GM23338 (cell line): ENCODE data around the gene RCOR1. TPM values are rescaled to one million over a fixed set of nuclear protein-coding genes. Genes with fewer than 3 reads are reported as not detected.

ENCODE experiments used
- ATAC-seq: fragments of 200-7000 bp; cut with Tn5 transposase; 3 replicates; pipeline ENCODE4 v1.9.1; 2020
- DNase-seq: peaks from one replicate; pipeline ENCODE4 v3.0.0-alpha.2; 2015; ENCODE audit warnings: low spot score
- H2AFZ ChIP-seq: fragments of 200-600 bp; sonication (generic); 2 replicates; pipeline ENCODE4 v1.8.0; 2016; ENCODE audit warnings: antibody characterized with exemption, mild to moderate bottlenecking, moderate library complexity
- H3F3A ChIP-seq: fragments of 200-600 bp; sonication (generic); replicated peaks from 2 replicates; pipeline ENCODE4 v1.8.0; 2017; ENCODE audit warnings: antibody characterized with exemption, mixed run types, low read depth
- H3K27ac ChIP-seq: fragments of 200-600 bp; sonication (generic); 2 replicates; pipeline ENCODE4 v1.6.1; 2016; ENCODE audit warnings: low read depth
- H3K27me3 ChIP-seq: fragments of 200-600 bp; sonication (generic); 2 replicates; pipeline ENCODE4 v1.8.0; 2016; ENCODE audit warnings: mild to moderate bottlenecking, mixed run types, moderate library complexity; ENCODE audit not compliant: insufficient read depth
- H3K36me3 ChIP-seq: fragments of 200-600 bp; sonication (generic); 2 replicates; pipeline ENCODE4 v1.8.0; 2016; ENCODE audit warnings: mild to moderate bottlenecking; ENCODE audit not compliant: insufficient read depth
- H3K4me1 ChIP-seq: fragments of 200-600 bp; sonication (generic); 2 replicates; pipeline ENCODE4 v1.8.0; 2016; ENCODE audit warnings: mild to moderate bottlenecking, moderate library complexity; ENCODE audit not compliant: insufficient read depth
- H3K4me2 ChIP-seq: fragments of 200-600 bp; sonication (generic); 2 replicates; pipeline ENCODE4 v1.7.1; 2017; ENCODE audit warnings: mixed run types
- H3K4me3 ChIP-seq: fragments of 200-600 bp; sonication (generic); 2 replicates; pipeline ENCODE4 v1.6.1; 2016; ENCODE audit warnings: mixed run types
- H3K79me2 ChIP-seq: fragments of 200-600 bp; sonication (generic); replicated peaks from 2 replicates; pipeline ENCODE4 v1.8.0; 2017; ENCODE audit warnings: mild to moderate bottlenecking; ENCODE audit not compliant: insufficient read depth
- H3K9me2 ChIP-seq: fragments of 200-600 bp; sonication (generic); 2 replicates; pipeline ENCODE4 v1.8.0; 2017; ENCODE audit not compliant: insufficient read depth
- H4K20me1 ChIP-seq: fragments of 200-600 bp; sonication (generic); replicated peaks from 2 replicates; pipeline ENCODE4 v1.8.0; 2017; ENCODE audit warnings: mild to moderate bottlenecking; ENCODE audit not compliant: insufficient read depth
- H3K27ac Mint-ChIP-seq: 2 replicates; pipeline ENCODE4 v1.8.0; 2020; ENCODE audit warnings: inconsistent platforms, mild to moderate bottlenecking, moderate library complexity, mixed read lengths
- H3K27me3 Mint-ChIP-seq: 3 replicates; pipeline ENCODE4 v1.8.0; 2022; ENCODE audit warnings: low read depth, mild to moderate bottlenecking, moderate library complexity, mixed read lengths, inconsistent platforms; ENCODE audit not compliant: insufficient read depth, poor library complexity
- H3K36me3 Mint-ChIP-seq: 3 replicates; pipeline ENCODE4 v1.8.0; 2021; ENCODE audit warnings: low read depth, mild to moderate bottlenecking, inconsistent platforms, moderate library complexity, mixed read lengths
- H3K4me1 Mint-ChIP-seq: 3 replicates; pipeline ENCODE4 v1.8.0; 2020; ENCODE audit warnings: mild to moderate bottlenecking, inconsistent platforms, mixed read lengths
- H3K4me3 Mint-ChIP-seq: 3 replicates; pipeline ENCODE4 v1.8.0; 2021; ENCODE audit warnings: moderate library complexity, mild to moderate bottlenecking, inconsistent platforms, mixed read lengths
- H3K9me3 Mint-ChIP-seq: 3 replicates; pipeline ENCODE4 v1.8.0; 2020; ENCODE audit warnings: moderate library complexity, mild to moderate bottlenecking, inconsistent platforms, mixed read lengths
- CREB1 ChIP-seq: fragments of 250-450 bp; sonication (Bioruptor Pico); IDR thresholded peaks from 2 replicates; pipeline ENCODE4 v1.5.0; 2020; ENCODE audit warnings: low read depth, mild to moderate bottlenecking, moderate library complexity
- EZH2 ChIP-seq: fragments of 200-600 bp; sonication (generic); IDR thresholded peaks from one replicate; pipeline ENCODE4 v1.8.0; 2017; ENCODE audit warnings: antibody characterized with exemption, mild to moderate bottlenecking, low read depth; ENCODE audit not compliant: unreplicated experiment
- EZH2phosphoT487 ChIP-seq: fragments of 200-600 bp; sonication (generic); IDR thresholded peaks from one replicate; pipeline ENCODE4 v1.8.1; 2018; ENCODE audit warnings: antibody characterized with exemption; ENCODE audit not compliant: unreplicated experiment
- JUNB ChIP-seq: IDR thresholded peaks from one replicate; pipeline ENCODE4 v1.6.1; 2016; ENCODE audit warnings: antibody characterized with exemption; ENCODE audit not compliant: unreplicated experiment
- NANOG ChIP-seq: IDR thresholded peaks from 2 replicates; pipeline ENCODE4 v1.6.1; 2016; ENCODE audit warnings: antibody characterized with exemption, borderline replicate concordance
- POLR2AphosphoS5 ChIP-seq: IDR thresholded peaks from 2 replicates; pipeline ENCODE4 v1.6.1; 2016; ENCODE audit warnings: antibody characterized with exemption, low read depth
- STAT1 ChIP-seq: IDR thresholded peaks from one replicate; pipeline ENCODE4 v1.6.1; 2016; ENCODE audit warnings: antibody characterized with exemption; ENCODE audit not compliant: unreplicated experiment
- ZNF114 ChIP-seq: fragments of 250-450 bp; sonication (Bioruptor Pico); IDR thresholded peaks from 2 replicates; pipeline ENCODE4 v1.5.0; 2020; ENCODE audit warnings: mild to moderate bottlenecking, moderate library complexity
- ZNF331 ChIP-seq: fragments of 250-450 bp; sonication (Bioruptor Pico); IDR thresholded peaks from 2 replicates; pipeline ENCODE4 v1.5.0; 2020; ENCODE audit warnings: low read depth, mild to moderate bottlenecking, moderate library complexity
- polyA plus RNA-seq: library from polyadenylated mRNA; unstranded; fragments of >200 nt; fragmentation: Nextera tagmentation; extraction: Ambion mirVana; gene quantifications from 2 replicates; pipeline ENCODE4 v1.2.1, GENCODE V29; 2016
- total RNA-seq: library from RNA; depleted of rRNA; stranded (reverse); fragments of >200 nt; shearing (Covaris generic); gene quantifications from 2 replicates; pipeline ENCODE4 v1.2.3, GENCODE V29; 2014
- TF ChIP-seq, protein P1 (sequence below), 2 experiments: fragments of 200-600 bp in 1 of 2; sonication (generic) in 1 of 2; conservative IDR thresholded peaks; 2 replicates each; pipeline versions ENCODE4 v1.5.1 to v1.6.1; 2016 to 2017; ENCODE audit warnings: antibody characterized with exemption in 2 of 2, low read depth in 2 of 2, mild to moderate bottlenecking in 2 of 2, moderate library complexity in 1 of 2
- TF ChIP-seq, protein P2 (sequence below): fragments of 250-450 bp; sonication (Bioruptor Pico); IDR thresholded peaks from 2 replicates; pipeline ENCODE4 v1.5.0; 2020; ENCODE audit warnings: mild to moderate bottlenecking, moderate library complexity
- TF ChIP-seq, protein P3 (sequence below): IDR thresholded peaks from one replicate; pipeline ENCODE4 v1.6.1; 2018; ENCODE audit warnings: antibody characterized with exemption; ENCODE audit not compliant: unreplicated experiment
- TF ChIP-seq, protein P4 (sequence below): IDR thresholded peaks from 2 replicates; pipeline ENCODE4 v1.6.1; 2016; ENCODE audit warnings: antibody characterized with exemption

RCOR1 gene
- total and polyA plus RNA-seq, 2 experiments from 2014 or later = 7.6 to 26.1 TPM

DNA sequence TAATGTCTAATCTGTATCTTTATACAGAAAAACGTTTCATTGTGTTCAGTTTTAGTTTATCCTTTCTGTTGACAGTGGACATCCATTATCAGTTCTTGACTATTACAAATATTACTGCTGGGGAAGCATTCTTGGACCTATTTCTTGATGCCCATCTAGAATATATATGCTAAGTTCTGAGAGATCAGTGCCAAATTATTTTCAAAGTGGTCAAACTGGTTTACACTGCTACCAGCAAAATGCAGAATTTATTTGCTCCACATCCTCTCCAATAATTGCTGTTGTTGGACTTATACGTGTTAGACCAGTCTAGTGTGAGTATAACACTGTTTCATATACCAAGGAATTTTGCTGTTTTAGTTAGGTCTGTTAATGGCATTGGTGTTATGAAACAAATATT lies 99.3 kb downstream of the RCOR1 start (continued):
- no peak for TF ChIP-seq POLR2AphosphoS5
- no peak for TF ChIP-seq ZNF114
- TF ChIP-seq EZH2phosphoT487 = no peak
- TF ChIP-seq JUNB = no peak

- Mint-ChIP-seq H3K36me3 (no peaks in the 10 kb centered on the region), H3K9me3 (no peaks in the 10 kb centered on the region), H3K27ac (no peak overlapping the region), H3K4me3 (no peak overlapping the region), H3K27me3 (no peaks in the 10 kb centered on the region), H3K4me1 (peaks cover 23% of the 10 kb centered on the region)
- peaks cover 5% of the 10 kb centered on the region for H3F3A ChIP-seq
- H3K4me1 ChIP-seq = peaks cover 11% of the 10 kb centered on the region
- no peak for DNase-seq
- no peaks in the 10 kb centered on the region for H3K9me2 ChIP-seq
- H4K20me1 ChIP-seq = peaks cover 21% of the 10 kb centered on the region
- H2AFZ ChIP-seq = no peak overlapping the region
- H3K27me3 ChIP-seq = no peaks in the 10 kb centered on the region
- H3K4me2 ChIP-seq = no peak overlapping the region
- no peak overlapping the region for H3K4me3 ChIP-seq
- 0 out of 2 replicates have a peak overlapping the region, but pooled peaks have one; percentile 5 for H3K27ac ChIP-seq
- H3K36me3 ChIP-seq = no peaks in the 10 kb centered on the region
- no peak for TF ChIP-seq NANOG
- TF ChIP-seq POLR2AphosphoS5 = no peak
- TF ChIP-seq, protein P1, sequence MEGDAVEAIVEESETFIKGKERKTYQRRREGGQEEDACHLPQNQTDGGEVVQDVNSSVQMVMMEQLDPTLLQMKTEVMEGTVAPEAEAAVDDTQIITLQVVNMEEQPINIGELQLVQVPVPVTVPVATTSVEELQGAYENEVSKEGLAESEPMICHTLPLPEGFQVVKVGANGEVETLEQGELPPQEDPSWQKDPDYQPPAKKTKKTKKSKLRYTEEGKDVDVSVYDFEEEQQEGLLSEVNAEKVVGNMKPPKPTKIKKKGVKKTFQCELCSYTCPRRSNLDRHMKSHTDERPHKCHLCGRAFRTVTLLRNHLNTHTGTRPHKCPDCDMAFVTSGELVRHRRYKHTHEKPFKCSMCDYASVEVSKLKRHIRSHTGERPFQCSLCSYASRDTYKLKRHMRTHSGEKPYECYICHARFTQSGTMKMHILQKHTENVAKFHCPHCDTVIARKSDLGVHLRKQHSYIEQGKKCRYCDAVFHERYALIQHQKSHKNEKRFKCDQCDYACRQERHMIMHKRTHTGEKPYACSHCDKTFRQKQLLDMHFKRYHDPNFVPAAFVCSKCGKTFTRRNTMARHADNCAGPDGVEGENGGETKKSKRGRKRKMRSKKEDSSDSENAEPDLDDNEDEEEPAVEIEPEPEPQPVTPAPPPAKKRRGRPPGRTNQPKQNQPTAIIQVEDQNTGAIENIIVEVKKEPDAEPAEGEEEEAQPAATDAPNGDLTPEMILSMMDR (conservative IDR thresholded peaks at IDR 0.05; ENCODE audit: low read depth in 2 of 2) = no peak
- no peak for TF ChIP-seq EZH2phosphoT487
- TF ChIP-seq STAT1 = no peak
- no peak for TF ChIP-seq ZNF331
- TF ChIP-seq, protein P2, sequence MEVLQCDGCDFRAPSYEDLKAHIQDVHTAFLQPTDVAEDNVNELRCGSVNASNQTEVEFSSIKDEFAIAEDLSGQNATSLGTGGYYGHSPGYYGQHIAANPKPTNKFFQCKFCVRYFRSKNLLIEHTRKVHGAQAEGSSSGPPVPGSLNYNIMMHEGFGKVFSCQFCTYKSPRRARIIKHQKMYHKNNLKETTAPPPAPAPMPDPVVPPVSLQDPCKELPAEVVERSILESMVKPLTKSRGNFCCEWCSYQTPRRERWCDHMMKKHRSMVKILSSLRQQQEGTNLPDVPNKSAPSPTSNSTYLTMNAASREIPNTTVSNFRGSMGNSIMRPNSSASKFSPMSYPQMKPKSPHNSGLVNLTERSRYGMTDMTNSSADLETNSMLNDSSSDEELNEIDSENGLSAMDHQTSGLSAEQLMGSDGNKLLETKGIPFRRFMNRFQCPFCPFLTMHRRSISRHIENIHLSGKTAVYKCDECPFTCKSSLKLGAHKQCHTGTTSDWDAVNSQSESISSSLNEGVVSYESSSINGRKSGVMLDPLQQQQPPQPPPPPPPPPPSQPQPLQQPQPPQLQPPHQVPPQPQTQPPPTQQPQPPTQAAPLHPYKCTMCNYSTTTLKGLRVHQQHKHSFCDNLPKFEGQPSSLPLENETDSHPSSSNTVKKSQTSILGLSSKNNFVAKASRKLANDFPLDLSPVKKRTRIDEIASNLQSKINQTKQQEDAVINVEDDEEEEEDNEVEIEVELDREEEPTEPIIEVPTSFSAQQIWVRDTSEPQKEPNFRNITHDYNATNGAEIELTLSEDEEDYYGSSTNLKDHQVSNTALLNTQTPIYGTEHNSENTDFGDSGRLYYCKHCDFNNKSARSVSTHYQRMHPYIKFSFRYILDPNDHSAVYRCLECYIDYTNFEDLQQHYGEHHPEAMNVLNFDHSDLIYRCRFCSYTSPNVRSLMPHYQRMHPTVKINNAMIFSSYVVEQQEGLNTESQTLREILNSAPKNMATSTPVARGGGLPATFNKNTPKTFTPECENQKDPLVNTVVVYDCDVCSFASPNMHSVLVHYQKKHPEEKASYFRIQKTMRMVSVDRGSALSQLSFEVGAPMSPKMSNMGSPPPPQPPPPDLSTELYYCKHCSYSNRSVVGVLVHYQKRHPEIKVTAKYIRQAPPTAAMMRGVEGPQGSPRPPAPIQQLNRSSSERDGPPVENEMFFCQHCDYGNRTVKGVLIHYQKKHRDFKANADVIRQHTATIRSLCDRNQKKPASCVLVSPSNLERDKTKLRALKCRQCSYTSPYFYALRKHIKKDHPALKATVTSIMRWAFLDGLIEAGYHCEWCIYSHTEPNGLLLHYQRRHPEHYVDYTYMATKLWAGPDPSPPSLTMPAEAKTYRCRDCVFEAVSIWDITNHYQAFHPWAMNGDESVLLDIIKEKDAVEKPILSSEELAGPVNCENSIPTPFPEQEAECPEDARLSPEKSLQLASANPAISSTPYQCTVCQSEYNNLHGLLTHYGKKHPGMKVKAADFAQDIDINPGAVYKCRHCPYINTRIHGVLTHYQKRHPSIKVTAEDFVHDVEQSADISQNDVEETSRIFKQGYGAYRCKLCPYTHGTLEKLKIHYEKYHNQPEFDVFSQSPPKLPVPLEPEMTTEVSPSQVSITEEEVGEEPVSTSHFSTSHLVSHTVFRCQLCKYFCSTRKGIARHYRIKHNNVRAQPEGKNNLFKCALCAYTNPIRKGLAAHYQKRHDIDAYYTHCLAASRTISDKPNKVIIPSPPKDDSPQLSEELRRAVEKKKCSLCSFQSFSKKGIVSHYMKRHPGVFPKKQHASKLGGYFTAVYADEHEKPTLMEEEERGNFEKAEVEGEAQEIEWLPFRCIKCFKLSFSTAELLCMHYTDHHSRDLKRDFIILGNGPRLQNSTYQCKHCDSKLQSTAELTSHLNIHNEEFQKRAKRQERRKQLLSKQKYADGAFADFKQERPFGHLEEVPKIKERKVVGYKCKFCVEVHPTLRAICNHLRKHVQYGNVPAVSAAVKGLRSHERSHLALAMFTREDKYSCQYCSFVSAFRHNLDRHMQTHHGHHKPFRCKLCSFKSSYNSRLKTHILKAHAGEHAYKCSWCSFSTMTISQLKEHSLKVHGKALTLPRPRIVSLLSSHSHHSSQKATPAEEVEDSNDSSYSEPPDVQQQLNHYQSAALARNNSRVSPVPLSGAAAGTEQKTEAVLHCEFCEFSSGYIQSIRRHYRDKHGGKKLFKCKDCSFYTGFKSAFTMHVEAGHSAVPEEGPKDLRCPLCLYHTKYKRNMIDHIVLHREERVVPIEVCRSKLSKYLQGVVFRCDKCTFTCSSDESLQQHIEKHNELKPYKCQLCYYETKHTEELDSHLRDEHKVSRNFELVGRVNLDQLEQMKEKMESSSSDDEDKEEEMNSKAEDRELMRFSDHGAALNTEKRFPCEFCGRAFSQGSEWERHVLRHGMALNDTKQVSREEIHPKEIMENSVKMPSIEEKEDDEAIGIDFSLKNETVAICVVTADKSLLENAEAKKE (CRISPR knock-in tag) = no peak
- no peak for TF ChIP-seq ZNF114
- no peak for TF ChIP-seq EZH2
- TF ChIP-seq, protein P3, sequence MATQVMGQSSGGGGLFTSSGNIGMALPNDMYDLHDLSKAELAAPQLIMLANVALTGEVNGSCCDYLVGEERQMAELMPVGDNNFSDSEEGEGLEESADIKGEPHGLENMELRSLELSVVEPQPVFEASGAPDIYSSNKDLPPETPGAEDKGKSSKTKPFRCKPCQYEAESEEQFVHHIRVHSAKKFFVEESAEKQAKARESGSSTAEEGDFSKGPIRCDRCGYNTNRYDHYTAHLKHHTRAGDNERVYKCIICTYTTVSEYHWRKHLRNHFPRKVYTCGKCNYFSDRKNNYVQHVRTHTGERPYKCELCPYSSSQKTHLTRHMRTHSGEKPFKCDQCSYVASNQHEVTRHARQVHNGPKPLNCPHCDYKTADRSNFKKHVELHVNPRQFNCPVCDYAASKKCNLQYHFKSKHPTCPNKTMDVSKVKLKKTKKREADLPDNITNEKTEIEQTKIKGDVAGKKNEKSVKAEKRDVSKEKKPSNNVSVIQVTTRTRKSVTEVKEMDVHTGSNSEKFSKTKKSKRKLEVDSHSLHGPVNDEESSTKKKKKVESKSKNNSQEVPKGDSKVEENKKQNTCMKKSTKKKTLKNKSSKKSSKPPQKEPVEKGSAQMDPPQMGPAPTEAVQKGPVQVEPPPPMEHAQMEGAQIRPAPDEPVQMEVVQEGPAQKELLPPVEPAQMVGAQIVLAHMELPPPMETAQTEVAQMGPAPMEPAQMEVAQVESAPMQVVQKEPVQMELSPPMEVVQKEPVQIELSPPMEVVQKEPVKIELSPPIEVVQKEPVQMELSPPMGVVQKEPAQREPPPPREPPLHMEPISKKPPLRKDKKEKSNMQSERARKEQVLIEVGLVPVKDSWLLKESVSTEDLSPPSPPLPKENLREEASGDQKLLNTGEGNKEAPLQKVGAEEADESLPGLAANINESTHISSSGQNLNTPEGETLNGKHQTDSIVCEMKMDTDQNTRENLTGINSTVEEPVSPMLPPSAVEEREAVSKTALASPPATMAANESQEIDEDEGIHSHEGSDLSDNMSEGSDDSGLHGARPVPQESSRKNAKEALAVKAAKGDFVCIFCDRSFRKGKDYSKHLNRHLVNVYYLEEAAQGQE = no peak
- TF ChIP-seq, protein P4, sequence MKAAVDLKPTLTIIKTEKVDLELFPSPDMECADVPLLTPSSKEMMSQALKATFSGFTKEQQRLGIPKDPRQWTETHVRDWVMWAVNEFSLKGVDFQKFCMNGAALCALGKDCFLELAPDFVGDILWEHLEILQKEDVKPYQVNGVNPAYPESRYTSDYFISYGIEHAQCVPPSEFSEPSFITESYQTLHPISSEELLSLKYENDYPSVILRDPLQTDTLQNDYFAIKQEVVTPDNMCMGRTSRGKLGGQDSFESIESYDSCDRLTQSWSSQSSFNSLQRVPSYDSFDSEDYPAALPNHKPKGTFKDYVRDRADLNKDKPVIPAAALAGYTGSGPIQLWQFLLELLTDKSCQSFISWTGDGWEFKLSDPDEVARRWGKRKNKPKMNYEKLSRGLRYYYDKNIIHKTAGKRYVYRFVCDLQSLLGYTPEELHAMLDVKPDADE = no peak
- no peak for TF ChIP-seq JUNB
- no peak for TF ChIP-seq CREB1
- no peak for ATAC-seq
- H3K79me2 ChIP-seq = peaks cover 68% of the 10 kb centered on the region
These were observed 99.9 kb downstream of the RCOR1 start for GRCh38 chr14:102692334-102692733.
